Neural cell (in vitro differentiated cells): ENCODE data around the gene PGM1. TPM values are rescaled to one million over a fixed set of nuclear protein-coding genes. Genes with fewer than 3 reads are reported as not detected.

Source experiments
- H2AFZ ChIP-seq: fragments of 200-600, 300-800 bp; sonication (generic), shearing (Covaris generic); 2 replicates; pipeline ENCODE4 v1.6.0; 2014; ENCODE audit warnings: low read depth, mild to moderate bottlenecking, antibody characterized with exemption, low read length, moderate library complexity
- H3F3A ChIP-seq: fragments of 200-600 bp; shearing (Covaris generic); 2 replicates; pipeline ENCODE4 v1.6.1; 2016; ENCODE audit warnings: mild to moderate bottlenecking, moderate library complexity, mixed read lengths, antibody characterized with exemption, low read length; ENCODE audit not compliant: insufficient read depth, poor library complexity, severe bottlenecking
- H3K27ac ChIP-seq: fragments of 200-600, 300-800 bp; sonication (generic), shearing (Covaris generic); 2 replicates; pipeline ENCODE4 v1.5.1; 2014; ENCODE audit warnings: mild to moderate bottlenecking, low read length, moderate library complexity
- H3K27me3 ChIP-seq: fragments of 300-800, 200-600 bp; sonication (generic), shearing (Covaris generic); 2 replicates; pipeline ENCODE4 v1.6.0; 2014; ENCODE audit warnings: mild to moderate bottlenecking, low read depth, low read length, moderate library complexity; ENCODE audit not compliant: insufficient read depth
- H3K36me3 ChIP-seq: fragments of 300-800, 200-600 bp; sonication (generic), shearing (Covaris generic); 2 replicates; pipeline ENCODE4 v1.5.1; 2014; ENCODE audit warnings: mild to moderate bottlenecking, antibody characterized with exemption, low read length, moderate library complexity; ENCODE audit not compliant: insufficient read depth
- H3K4me2 ChIP-seq: fragments of 300-800, 200-600 bp; sonication (generic), shearing (Covaris generic); 2 replicates; pipeline ENCODE4 v1.6.0; 2014; ENCODE audit warnings: mild to moderate bottlenecking, low read length
- H3K4me3 ChIP-seq: fragments of 300-800, 200-600 bp; sonication (generic), shearing (Covaris generic); 2 replicates; pipeline ENCODE4 v1.5.1; 2014; ENCODE audit warnings: mild to moderate bottlenecking, low read length, moderate library complexity
- H3K79me2 ChIP-seq: fragments of 200-600 bp; shearing (Covaris generic); replicated peaks from 2 replicates; pipeline ENCODE4 v1.6.0; 2014; ENCODE audit warnings: mild to moderate bottlenecking, low read length, moderate library complexity; ENCODE audit not compliant: insufficient read depth
- H3K9ac ChIP-seq: fragments of 300-800, 200-600 bp; sonication (generic), shearing (Covaris generic); 2 replicates; pipeline ENCODE4 v1.6.1; 2016; ENCODE audit warnings: mild to moderate bottlenecking, low read length, mixed read lengths
- H3K9me2 ChIP-seq: fragments of 200-600 bp; shearing (Covaris generic); 2 replicates; pipeline ENCODE4 v1.6.1; 2016; ENCODE audit warnings: mild to moderate bottlenecking, low read length, mixed read lengths; ENCODE audit not compliant: insufficient read depth
- H3K9me3 ChIP-seq: fragments of 200-600, 300-800 bp; sonication (generic), shearing (Covaris generic); 2 replicates; pipeline ENCODE4 v1.6.1; 2016; ENCODE audit warnings: mild to moderate bottlenecking, mixed run types, low read length, moderate library complexity, mixed read lengths
- H4K20me1 ChIP-seq: fragments of 200-600 bp; shearing (Covaris generic); 2 replicates; pipeline ENCODE4 v1.6.1; 2016; ENCODE audit warnings: mild to moderate bottlenecking, mixed run types; ENCODE audit not compliant: insufficient read depth
- EP300 ChIP-seq: fragments of 450-650 bp; conservative IDR thresholded peaks from 2 replicates; pipeline ENCODE4 v1.6.1; 2014; ENCODE audit warnings: antibody characterized with exemption, mild to moderate bottlenecking, moderate library complexity; ENCODE audit not compliant: poor library complexity, severe bottlenecking
- EZH2 ChIP-seq: fragments of 200-600, 300-800 bp; shearing (Covaris generic), sonication (generic); IDR thresholded peaks from 2 replicates; pipeline ENCODE4 v1.6.1; 2014; ENCODE audit warnings: antibody characterized with exemption, low read length, borderline replicate concordance, mild to moderate bottlenecking; ENCODE audit not compliant: insufficient read depth, poor library complexity, severe bottlenecking
- MXI1 ChIP-seq: fragments of 450-650 bp; conservative IDR thresholded peaks from 2 replicates; pipeline ENCODE4 v1.6.1; 2014; ENCODE audit warnings: antibody characterized with exemption, mild to moderate bottlenecking; ENCODE audit not compliant: poor library complexity, severe bottlenecking
- POLR2AphosphoS5 ChIP-seq: IDR thresholded peaks from 2 replicates; pipeline ENCODE4 v1.6.1; 2012
- RAD21 ChIP-seq: fragments of 450-650 bp; conservative IDR thresholded peaks from 2 replicates; pipeline ENCODE4 v1.6.1; 2014; ENCODE audit warnings: antibody characterized with exemption, mild to moderate bottlenecking, moderate library complexity
- REST ChIP-seq: IDR thresholded peaks from 2 replicates; pipeline ENCODE4 v1.6.1; 2012; ENCODE audit warnings: borderline replicate concordance
- SMC3 ChIP-seq: fragments of 450-650 bp; conservative IDR thresholded peaks from 2 replicates; pipeline ENCODE4 v1.6.1; 2014; ENCODE audit warnings: antibody characterized with exemption, mild to moderate bottlenecking, moderate library complexity; ENCODE audit not compliant: poor library complexity
- TAF1 ChIP-seq: IDR thresholded peaks from 2 replicates; pipeline ENCODE4 v1.6.1; 2012; ENCODE audit warnings: low read depth
- polyA plus RNA-seq: library from polyadenylated mRNA; depleted of rRNA; stranded (reverse); fragments of >200 nt; gene quantifications from 2 replicates; pipeline ENCODE4 v1.2.3, GENCODE V29; 2014
- TF ChIP-seq, protein P1 (sequence below): fragments of 450-650 bp; IDR thresholded peaks from 2 replicates; pipeline ENCODE4 v1.5.1; 2014; ENCODE audit warnings: antibody characterized with exemption, mild to moderate bottlenecking, moderate library complexity; ENCODE audit not compliant: poor library complexity, severe bottlenecking

Gene PGM1
- polyA plus RNA-seq, 1 donor from 2014 or later, result 2.9 TPM

GRCh38 chr1:63630238-63630637, 37.0 kb downstream of the PGM1 start:
- Histone ChIP-seq H3K4me2 (no peak overlapping the region), H3K9me2 (no peaks in the 10 kb centered on the region), H3K36me3 (no peaks in the 10 kb centered on the region), H3K9me3 (no peaks in the 10 kb centered on the region), H4K20me1 (no peaks in the 10 kb centered on the region), H3K27ac (no peak overlapping the region), H3F3A (no peaks in the 10 kb centered on the region), H3K79me2 (no peaks in the 10 kb centered on the region), H2AFZ (no peak overlapping the region), H3K27me3 (no peaks in the 10 kb centered on the region), H3K4me3 (no peak overlapping the region), H3K9ac (no peak overlapping the region)
- no peak for TF ChIP-seq TAF1
- TF ChIP-seq RAD21, result no peak
- no peak for TF ChIP-seq MXI1

DNA sequence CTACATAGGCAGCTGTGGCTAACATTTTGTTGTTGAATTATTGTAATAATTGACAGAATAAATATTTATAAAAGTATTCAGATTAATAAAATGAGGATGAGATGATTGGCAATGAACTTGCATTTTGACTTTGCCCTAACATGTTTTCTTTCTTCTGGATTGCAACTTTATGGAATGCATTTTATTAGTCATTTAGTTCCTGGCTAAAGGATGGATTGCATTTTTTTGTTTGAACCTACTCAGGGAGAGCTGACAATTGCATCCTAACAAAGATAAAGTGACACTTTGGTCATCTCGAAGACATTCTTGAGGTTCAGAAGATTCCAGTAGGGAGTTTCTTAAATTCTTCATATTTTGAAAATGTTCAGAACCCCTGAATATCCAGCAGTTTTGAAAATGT, 37.5 kb downstream of the PGM1 start:
- Histone ChIP-seq H3K36me3 (no peaks in the 10 kb centered on the region), H3K9ac (no peak overlapping the region), H3K4me2 (no peak overlapping the region)

More for the DNA sequence above, 37.5 kb downstream of the PGM1 start:
- Histone ChIP-seq H3K9me3 (no peaks in the 10 kb centered on the region), H3K79me2 (no peaks in the 10 kb centered on the region), H3K9me2 (no peaks in the 10 kb centered on the region), H3K27me3 (no peaks in the 10 kb centered on the region), H4K20me1 (no peaks in the 10 kb centered on the region), H3K4me3 (no peak overlapping the region), H2AFZ (no peak overlapping the region), H3F3A (no peaks in the 10 kb centered on the region), H3K27ac (no peak overlapping the region)
- TF ChIP-seq MXI1 (no peak), TAF1 (no peak), RAD21 (no peak), EZH2 (no peak), EP300 (no peak), REST (no peak), SMC3 (no peak), POLR2AphosphoS5 (no peak)
- TF ChIP-seq, protein P1, sequence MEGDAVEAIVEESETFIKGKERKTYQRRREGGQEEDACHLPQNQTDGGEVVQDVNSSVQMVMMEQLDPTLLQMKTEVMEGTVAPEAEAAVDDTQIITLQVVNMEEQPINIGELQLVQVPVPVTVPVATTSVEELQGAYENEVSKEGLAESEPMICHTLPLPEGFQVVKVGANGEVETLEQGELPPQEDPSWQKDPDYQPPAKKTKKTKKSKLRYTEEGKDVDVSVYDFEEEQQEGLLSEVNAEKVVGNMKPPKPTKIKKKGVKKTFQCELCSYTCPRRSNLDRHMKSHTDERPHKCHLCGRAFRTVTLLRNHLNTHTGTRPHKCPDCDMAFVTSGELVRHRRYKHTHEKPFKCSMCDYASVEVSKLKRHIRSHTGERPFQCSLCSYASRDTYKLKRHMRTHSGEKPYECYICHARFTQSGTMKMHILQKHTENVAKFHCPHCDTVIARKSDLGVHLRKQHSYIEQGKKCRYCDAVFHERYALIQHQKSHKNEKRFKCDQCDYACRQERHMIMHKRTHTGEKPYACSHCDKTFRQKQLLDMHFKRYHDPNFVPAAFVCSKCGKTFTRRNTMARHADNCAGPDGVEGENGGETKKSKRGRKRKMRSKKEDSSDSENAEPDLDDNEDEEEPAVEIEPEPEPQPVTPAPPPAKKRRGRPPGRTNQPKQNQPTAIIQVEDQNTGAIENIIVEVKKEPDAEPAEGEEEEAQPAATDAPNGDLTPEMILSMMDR, result no peak
